HG03575 (cell line): ENCODE results near the gene SLC35A3.
"Not testable (repeated sequence)": the region's sequence is repeated elsewhere in the genome, so short reads cannot be mapped to it uniquely, and the experiment has no call there.

Experiments
- ATAC-seq: cut with Tn5 transposase; IDR thresholded peaks from one replicate; pipeline ENCODE4 v1.9.1; 2021; ENCODE audit not compliant: unreplicated experiment, insufficient number of reproducible peaks, low FRiP score; ENCODE audit errors: extremely low read depth

SLC35A3 gene

GRCh38 chr1:99969260-99969728 is 502 bp upstream of the SLC35A3 start:
- peak; percentile 24 for ATAC-seq

- ATAC-seq = no peak
Measured at GRCh38 chr1:99970713-99971255, 988 bp downstream of the SLC35A3 start.

GRCh38 chr1:99972066-99972465 is 2.3 kb downstream of the SLC35A3 start:
- ATAC-seq = not testable (repeated sequence)

GRCh38 chr1:99975529-99975928 is 5.7 kb downstream of the SLC35A3 start:
- ATAC-seq = no peak

GRCh38 chr1:99977326-99977725 is 7.5 kb downstream of the SLC35A3 start:
- not testable (repeated sequence) for ATAC-seq

GRCh38 chr1:99978218-99978617 is 8.4 kb downstream of the SLC35A3 start:
- ATAC-seq = no peak

GRCh38 chr1:99979091-99979490 is 9.3 kb downstream of the SLC35A3 start:
- ATAC-seq = no peak

GRCh38 chr1:99980928-99981327 is 11.1 kb downstream of the SLC35A3 start:
- ATAC-seq = no peak

- ATAC-seq = no peak
Measured at GRCh38 chr1:99986656-99987225, 16.9 kb downstream of the SLC35A3 start.

GRCh38 chr1:99988210-99988765 is 18.5 kb downstream of the SLC35A3 start:
- ATAC-seq = no peak

GRCh38 chr1:99992044-99992722 is 22.4 kb downstream of the SLC35A3 start:
- no peak for ATAC-seq

GRCh38 chr1:99992760-99993467 is 23.1 kb downstream of the SLC35A3 start:
- ATAC-seq = no peak

GRCh38 chr1:99993468-99993845 is 23.7 kb downstream of the SLC35A3 start:
- no peak for ATAC-seq

GRCh38 chr1:99994496-99994895 is 24.7 kb downstream of the SLC35A3 start:
- ATAC-seq = no peak

GRCh38 chr1:99996951-99997350 is 27.2 kb downstream of the SLC35A3 start:
- no peak for ATAC-seq

- ATAC-seq = no peak
Measured at GRCh38 chr1:100001462-100001861, 31.7 kb downstream of the SLC35A3 start.

- no peak for ATAC-seq
Measured at GRCh38 chr1:100005424-100005823, 35.6 kb downstream of the SLC35A3 start.

- no peak for ATAC-seq
Measured at GRCh38 chr1:100006688-100007087, 36.9 kb downstream of the SLC35A3 start.

GRCh38 chr1:100009458-100009857 is 39.7 kb downstream of the SLC35A3 start:
- no peak for ATAC-seq

GRCh38 chr1:100010804-100011203 is 41.0 kb downstream of the SLC35A3 start:
- ATAC-seq = no peak
